HCEC 1CT (cell line): ENCODE measurements around the gene LGI4.
"Not testable (repeated sequence)": the region's sequence is repeated elsewhere in the genome, so short reads cannot be mapped to it uniquely, and the experiment has no call there.

Experiments used
- DNase-seq: peaks from one replicate; pipeline ENCODE4 v3.0.0-alpha.2; 2017

LGI4 gene

DNA sequence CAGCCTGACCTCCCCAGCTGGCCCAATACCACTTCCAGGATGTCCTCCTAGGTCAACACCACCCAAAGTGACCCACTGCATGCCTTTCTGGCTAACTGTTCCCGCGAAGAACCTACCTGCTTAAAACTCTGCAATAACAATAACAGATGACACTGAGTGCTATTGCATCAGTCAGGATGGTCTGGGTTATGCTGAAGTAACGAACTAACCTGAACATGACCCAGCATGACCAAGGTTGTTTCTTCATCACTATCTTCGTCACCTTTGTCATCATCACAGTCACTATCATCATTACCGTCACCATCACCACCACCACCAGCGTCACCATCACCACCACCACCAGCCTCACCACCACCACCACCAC, 29.8 kb downstream of the LGI4 start:
- no peak for DNase-seq

DNA sequence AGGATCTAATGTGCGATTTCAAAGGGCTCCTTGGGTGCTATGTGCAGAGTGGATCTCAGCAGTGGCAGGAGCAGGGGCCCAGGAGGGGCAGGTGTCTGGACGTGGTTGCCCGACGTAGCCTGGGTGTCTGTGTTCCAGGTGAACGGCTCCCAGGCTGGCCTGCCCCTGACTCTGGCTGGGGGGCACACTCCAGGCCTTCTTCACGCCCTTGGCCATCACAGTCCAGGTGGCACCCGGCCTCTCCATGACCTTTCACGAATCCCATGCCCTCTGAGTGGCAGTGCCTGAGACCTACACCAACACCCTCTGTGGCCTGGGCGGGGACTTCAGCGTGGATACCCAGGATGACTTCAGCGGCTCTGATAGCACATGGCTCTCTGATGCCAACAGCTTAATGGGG, 30.5 kb downstream of the LGI4 start:
- DNase-seq = no peak

DNA sequence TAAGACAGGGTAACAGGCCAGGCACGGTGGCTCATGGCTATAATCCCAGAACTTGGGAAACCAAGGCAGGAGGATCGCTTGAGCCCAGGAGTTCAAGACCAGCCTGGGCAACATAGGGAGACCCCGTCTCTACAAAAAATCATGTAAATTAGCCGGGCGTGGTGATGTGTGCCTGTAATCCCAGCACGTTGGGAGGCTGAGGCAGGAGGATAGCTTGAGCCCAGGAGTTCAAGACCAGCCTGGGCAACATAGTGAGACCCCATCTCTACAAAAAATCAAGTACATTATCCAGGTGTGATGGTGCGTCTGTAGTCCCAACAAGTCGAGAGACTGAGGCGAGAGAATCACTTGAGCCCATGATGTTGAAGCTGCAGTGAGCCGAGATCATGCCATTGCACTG, 31.2 kb downstream of the LGI4 start:
- DNase-seq = not testable (repeated sequence)

DNA sequence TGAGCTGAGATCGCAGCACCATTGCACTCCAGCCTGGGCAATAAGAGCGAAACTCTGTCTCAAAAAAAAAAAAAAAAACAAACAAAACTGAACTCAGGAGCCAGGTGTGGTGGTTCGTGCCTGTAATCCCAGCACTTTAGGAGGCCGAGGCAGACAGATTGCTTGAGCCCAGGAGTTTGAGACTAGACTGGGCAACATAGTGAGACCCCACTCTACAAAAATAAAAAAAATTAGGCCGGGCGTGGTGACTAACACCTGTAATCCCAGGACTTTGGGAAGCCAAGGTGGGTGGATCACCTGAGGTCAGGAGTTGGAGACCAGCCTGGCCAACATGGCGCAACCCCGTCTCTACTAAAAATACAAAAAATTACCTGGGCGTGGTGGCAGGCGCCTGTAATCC, 32.9 kb downstream of the LGI4 start:
- DNase-seq = not testable (repeated sequence)

DNA sequence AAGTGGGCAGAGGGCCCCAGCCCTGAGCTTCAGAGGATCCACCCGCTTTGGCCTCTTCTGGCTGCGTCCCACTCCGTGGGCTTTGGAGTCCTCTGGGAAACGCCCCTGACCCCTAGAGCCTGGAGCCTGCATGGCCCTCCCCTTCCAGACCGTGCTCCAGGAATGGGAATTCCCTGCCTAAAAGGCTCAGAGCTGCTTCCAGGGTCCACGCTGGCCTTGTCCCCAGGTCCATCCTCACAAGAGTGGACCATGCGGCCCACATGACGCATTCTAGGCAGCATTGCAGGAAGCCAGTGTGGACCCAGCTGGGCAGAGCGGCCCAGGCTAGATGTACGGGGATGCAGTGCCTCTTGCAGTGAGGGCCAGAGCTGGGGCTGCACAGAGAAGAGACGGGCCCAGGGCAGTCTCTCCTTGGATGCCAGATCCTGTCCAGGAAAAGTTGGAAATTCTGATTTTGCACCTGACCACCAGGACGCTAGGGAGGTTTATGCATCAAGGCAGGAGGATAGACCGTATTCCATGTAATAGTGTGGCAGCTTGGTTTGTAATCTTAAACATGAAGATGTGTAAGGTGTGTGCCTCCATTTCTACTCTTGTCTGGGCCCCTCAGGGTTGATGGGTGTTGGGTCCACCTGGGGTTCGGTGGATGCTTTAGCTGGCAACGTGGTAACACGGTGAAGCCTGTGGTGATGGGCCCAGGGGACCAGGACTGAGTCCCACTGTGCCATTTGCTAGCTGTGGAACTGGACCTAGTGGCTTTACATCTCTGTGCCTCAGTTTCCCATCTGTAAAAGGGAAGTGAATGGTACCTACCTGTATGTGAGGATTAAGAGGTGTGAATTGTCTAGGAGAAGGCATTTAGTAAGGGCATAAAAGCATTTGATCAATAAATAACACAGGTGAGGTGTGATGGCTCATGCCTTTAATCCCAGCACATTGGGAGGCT, 34.0 kb downstream of the LGI4 start:
- no peak for DNase-seq

DNA sequence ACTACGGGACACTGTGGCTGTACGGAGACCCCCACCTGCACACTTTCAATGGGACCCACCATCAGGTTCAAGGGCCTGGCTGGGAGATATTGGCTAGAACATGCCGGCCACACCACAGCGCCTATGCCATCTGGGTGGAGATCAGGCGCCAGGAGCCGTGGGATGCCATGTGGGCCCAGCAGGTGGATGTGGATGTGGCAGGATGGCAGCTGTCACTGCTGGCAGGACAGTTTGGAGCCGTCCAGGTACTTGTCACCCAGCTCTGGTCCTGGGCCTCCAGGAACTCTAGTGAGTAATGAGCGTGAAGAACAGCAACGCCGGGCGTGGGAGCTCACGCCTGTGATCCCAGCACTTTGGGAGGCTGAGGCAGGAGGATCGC, 35.0 kb downstream of the LGI4 start:
- DNase-seq = no peak

DNA sequence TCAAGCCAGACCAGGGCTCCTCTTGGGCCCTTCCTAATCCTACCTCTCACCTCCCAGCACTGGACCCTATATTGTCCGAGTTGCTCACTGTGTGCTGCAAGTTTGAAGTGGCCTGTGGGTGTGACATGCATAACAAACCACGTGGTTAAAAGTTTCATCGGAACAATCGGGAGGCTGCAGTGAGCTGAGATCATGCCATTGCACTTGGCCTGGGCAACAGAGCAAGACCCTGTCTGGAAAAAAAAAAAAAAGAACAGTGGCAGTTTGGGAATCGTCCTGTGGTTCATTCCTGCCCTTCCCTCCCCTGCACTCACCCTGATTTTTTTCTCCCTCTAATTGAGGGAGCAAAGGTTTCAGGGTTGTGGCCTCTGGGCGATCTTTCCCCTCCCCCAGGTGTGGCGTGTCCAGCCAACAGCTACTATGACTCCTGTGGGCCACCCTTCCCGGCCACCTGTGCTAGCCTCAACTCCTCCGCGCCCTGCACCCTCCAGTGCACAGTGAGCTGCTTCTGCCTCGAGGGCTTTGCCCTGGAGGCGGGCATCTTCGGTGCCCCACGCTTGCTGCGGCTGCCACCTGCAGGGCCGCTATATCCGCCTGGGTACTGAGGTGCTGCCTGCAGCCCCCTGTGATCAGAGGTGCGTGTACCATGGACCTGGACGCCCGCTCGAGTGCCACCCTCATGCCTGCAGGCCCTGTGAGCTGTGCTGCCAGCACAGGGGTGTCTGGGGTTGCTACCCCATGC, 35.5 kb downstream of the LGI4 start:
- no peak for DNase-seq

DNA sequence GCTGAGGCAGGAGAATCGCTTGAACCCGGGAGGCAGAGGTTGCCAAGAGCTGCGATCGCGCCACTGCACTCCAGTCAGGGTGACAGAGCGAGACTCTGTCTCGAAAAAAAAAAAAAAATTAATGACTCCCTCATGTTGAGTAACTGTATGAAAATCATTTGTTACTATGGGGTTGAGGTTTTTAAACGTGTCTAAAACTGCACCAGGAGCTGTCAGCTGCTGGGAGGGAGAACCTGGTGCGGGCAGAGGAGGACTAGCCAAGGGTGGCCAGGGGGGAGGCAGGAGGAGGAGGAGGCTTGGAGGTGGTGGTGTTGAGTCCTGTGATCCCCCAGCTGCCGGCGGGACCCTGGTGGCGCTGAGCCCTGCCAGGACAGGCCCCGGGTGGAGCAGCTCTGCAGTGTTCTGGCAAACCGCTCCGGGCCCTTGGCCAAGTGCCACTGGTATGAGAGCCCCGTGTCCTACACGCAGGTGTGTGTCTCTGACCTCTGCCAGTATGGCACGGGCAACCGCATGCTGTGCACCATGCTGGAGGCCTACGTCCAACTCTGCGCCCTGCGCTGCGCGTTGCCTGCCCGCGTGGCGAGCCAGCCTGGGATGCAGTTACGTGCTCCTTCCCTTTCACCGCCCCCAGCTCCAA, 36.3 kb downstream of the LGI4 start:
- no peak for DNase-seq

DNA sequence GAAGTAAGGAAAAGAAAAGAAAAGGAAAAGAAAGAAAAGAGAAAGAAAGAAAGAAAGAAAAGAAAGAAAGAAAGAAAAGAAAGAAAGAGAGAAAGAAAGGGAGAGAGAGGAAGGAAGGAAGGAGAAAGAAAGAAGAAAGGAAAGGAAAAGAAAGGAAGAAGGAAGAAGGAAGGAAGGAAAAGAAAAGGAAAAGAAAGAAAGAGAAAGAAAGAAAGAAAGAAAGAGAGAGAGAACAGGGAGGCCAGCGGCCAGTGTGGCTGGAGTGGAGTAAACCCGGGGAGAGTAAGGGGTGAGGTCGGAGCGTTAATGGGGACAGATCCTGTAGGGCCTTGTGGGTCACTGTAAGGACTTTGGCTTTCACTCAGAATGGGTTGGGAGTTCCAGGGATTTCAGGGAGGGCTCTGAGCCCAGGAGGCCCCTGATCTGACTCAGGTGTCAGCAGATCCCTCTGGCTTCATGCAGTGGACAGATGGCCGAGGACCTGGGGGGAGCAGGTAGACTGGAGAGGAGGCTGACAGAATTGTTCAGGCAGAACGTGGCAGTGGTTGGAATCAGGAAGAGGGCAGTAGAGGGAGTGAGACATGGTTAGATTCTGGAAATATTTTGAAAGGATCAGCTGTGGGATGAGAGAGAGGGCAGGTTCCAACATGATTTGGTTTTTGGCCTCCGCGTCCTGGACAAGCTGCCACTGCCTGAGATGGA, 39.0 kb downstream of the LGI4 start:
- DNase-seq = no peak

DNA sequence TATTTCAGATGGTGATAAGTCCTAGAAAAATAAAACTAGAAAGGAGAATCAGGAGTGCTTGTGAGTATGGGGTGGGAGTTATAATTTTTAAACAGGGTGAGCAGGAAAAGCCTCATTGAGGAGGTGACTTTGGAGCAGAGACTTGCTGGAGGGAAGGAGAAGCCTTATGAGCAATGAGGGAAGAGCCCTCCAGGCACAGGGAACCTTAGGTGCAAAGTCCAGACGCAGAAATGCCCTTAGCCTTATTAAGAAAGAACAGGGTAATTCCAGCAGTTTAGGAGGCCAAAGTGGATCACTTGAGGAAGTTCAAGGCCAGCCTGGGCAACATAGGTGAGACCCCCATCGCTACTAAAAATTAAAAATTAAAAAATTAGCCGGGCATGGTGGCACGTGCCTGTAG, 40.2 kb downstream of the LGI4 start:
- DNase-seq = no peak

DNA sequence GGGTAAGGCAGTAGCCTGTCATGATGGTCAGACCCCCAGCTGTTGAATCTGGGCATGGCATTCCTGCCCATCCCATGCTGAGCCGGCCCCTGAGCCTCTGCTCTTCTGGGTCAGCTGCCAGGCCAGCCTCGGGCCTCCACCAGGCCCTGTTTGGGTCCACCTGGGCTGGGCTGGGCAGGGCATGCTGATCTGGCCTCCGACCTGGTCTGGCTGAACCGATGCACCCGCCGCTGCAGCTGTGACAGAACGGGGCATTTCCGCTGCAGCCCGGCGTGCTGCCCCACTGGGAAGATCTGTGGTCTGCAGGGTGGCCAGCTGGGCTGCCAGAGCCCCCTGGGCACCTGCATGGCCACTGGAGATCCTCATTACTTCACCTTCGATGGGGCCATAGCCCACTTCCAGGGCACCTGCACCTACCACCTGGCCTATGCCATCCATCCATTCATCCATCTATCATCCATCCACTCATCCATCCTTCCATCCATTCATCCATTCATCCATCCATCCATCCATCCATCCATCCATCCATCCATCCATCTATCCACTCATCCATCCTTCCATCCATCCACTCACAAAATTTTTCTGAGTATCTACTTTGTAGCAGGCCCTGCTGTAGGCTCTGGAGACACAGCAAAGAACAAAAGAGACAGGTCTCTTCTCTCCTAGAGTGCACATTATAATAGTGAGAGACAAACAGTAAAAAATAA, 40.8 kb downstream of the LGI4 start:
- DNase-seq = no peak

DNA sequence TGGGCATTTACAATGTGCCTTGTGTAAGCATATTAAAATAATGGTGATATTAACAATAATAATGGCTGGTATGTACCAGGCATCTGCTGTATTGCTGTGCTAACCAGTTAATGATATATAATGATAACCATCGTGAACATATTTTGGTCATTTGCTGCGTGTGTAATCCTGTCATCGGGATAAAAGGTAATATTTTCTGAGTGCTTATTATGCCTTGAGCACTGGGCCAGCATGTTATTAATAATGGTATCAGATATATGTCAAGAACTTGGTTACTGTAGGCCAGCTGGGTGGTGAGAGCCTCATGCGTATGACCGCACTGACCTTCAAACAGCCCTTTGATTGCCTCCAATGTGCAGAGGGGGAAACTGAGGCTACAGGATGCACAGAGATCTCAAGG, 41.4 kb downstream of the LGI4 start:
- DNase-seq = no peak

DNA sequence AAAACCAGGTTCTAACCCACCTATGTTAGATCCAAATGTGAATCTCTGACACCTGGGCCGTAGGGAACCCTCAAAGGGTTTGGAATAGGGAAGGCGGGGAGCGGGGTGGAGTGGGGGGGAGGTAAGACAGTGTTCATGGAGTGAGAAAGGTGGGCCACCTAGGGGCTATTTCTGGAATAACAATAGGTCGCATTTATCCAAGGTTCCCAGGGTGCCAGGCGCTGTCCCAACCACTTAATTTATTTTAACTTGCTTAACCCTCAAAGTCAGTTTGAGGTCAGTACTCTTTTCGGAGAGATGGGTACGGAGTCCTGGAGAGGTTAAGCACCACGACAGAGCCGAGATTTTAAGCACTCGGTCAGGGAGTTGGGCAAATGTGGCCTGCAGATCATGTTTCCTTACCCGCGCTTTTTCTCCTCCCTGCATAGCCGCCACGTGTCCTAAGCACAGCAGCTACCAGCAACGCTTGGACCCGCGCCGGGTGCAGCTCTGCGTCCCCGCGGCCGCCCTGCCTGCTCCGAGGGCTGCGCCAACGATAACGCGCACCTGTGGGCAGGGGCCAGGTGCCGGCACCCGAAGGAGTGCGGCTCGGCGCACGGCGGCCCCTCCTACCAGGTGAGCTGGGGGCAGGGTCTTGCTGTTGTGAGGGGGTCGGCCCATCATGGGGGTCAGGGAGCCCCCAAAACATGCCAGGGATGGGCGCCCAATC, 44.2 kb downstream of the LGI4 start:
- peak; percentile 59 for DNase-seq

DNA sequence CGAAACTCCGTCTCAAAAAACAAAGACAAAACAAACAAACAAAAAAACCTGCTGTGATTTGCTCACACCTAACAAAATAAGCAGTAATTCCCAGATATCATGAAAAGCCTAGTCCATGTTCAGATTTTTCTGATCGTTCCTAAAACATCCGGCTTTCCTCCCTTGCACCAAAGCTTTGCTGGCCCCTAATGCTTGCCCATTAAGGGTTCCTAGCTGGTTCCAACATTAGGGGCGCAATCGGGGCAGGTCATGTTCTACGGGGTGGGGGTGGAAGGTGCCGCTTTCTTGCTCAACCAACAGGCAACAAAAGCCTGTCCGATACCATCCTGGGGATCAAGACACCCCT, 44.7 kb downstream of the LGI4 start:
- no peak for DNase-seq

DNA sequence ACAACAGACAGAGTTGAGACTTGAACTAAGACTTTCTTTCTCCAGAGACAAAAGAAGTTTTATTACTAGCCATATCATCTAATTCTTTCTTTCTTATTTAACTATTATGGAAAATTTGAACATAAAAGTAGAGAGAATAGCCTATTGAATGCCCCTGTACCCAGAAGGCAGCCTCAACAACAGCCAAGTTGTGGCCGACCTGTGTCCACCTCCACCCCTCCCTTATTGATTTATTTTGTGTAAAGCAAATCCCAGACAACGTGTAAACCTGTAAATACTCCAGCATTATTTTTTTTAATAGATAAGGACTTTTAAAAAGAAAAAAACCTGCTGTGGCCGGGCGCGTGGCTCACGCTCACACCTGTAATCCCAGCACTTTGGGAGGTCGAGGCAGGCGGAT, 45.3 kb downstream of the LGI4 start:
- no peak for DNase-seq

DNA sequence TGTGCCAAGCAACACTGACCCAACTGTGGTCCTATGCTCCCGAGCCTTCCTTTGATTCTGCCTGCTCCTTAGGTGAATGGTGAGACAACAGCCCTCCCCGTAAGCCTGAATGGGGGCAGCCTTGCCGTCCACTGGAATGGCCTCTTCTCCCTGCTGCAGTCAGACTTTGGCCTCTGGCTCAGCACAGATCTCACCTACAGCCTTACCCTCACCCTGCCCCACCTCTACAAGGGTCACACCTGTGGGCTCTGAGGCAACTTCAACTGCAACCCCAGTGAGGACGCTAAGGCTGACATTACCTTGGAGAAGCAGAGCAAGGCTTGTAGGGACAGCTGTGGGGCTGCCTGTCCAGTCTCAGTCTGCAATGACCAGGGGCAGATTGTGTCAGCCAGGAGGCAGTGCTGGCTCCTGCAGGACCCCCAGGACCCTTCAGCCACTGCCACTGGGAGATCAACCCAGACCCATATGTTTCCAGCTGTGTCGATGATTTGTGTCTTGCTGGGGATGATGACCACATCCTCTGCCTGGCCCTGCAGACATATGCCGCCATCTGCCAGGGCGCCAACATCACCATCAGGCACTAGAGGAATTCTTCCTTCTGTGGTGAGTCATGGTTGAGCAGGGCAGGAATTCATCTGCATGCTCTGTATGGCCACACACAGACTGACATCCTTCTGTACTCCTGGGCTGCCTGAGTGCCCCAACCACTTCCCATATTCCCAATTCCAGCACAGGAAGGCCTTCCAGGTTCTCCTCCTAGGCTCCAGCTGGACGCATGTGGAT, 46.5 kb downstream of the LGI4 start:
- DNase-seq = peak; percentile 94

DNA sequence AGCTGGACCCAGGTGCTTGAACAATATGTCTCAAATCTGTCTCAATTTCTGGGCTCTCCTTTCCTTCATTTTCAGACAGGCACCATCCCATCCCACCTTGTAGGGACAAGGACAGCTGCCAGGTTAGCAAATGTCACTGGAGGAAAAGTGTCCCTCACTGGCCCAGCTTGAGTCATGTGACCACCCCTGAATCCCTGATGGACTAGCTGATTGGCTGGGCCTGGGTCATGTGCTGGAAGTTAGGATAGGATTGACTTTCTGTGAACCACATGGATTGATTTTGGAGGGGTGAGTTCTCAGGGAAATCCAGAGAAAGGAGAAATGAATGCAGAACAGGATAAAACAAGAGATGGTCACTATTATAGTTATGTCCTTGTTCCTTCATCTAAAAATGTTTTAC, 47.5 kb downstream of the LGI4 start:
- no peak for DNase-seq

DNA sequence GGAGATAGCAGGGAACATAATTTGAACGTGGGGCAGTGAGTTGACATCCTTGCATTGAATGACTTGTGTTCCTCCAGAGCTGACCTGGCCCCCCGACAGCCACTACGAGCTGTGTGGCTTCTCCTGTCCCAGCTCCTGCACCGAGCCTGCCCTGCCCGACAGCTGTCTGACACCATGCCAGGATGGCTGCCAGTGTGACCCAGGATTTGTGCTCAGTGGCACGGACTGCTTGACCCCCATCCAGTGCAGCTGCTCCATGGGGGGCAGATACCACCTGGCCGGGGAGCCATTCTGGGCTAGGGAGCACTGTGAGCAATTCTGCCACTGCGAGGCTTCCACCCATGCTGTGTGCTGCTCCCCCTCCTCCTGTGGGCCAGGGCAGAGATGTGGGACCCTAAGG, 48.4 kb downstream of the LGI4 start:
- no peak for DNase-seq

DNA sequence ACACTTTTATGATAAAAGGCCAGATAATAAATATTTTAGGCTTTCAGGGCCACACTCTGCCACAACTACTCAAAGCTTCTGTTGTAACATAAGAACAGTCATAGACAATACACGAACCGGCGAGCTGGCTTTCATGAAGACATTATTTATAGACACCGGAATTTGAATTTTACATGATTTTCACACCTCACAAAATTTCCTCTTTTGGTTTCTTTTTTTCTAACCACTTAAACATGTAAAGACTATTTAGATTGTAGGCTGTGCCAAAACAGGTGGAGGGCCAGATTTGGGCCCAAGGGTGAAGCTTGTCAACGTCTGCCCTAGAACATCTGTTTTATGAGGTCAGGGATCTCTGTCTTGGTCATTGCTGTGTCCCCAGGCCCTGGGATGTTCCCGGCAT, 48.9 kb downstream of the LGI4 start:
- DNase-seq = no peak

DNA sequence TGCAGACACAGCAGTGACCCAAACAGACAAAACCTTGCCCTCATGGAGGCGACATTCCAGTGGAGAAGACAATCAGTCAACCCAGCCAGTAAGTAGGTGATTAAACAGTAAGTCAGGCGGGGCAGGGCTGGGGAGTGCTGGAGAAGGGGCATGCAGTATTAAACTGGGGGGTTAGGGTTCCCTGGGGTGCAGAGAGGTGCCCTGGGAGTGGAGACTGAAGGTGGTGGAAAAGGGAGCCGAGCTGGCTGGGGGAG, 50.4 kb downstream of the LGI4 start:
- no peak for DNase-seq

DNA sequence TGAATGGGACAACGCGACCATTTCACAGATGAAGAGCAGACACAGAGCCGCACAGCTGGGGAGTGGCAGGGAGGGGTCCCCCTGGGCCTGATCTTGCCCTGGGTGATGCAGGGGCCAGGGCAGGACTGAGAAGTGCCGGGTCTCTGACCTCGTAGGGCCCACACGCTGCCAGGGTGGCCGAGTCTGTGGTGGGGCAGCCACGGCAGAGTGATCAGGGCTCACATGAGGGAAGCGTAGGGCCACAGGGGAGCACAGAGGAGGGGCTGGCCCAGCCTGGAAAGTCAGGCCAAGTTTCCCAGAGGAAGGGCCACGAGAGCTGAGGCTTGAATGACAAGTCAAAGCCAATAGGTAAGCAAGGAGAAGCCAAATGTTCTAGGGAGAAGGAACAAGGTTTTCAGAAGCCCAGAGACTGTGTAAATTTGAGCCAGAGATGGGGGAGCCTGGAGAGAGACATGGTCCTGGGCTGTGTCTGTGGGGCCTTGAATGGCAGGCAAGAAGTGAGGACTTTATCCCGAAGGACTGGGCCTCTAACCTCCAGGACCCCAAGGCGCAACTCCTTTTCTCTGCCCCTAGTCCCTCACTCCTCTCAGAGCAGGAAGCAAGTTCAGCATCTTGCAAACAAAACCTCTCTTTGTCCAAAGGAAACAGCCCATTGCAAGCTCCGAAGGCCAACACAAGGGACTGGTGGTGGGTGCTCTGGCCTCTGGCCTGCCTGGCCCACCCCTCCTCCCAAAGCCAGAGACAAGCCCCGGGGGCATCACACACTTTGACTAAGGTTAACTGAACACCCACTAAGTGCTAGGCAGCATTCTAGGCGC, 51.0 kb downstream of the LGI4 start:
- DNase-seq = no peak
